Neural cell (in vitro differentiated cells): ENCODE data around the gene AIPL1.

ENCODE experiments used
- EP300 ChIP-seq: fragments of 450-650 bp; conservative IDR thresholded peaks from 2 replicates; pipeline ENCODE4 v1.6.1; 2014; ENCODE audit warnings: antibody characterized with exemption, mild to moderate bottlenecking, moderate library complexity; ENCODE audit not compliant: poor library complexity, severe bottlenecking
- EZH2 ChIP-seq: fragments of 200-600, 300-800 bp; shearing (Covaris generic), sonication (generic); IDR thresholded peaks from 2 replicates; pipeline ENCODE4 v1.6.1; 2014; ENCODE audit warnings: antibody characterized with exemption, low read length, borderline replicate concordance, mild to moderate bottlenecking; ENCODE audit not compliant: insufficient read depth, poor library complexity, severe bottlenecking
- MXI1 ChIP-seq: fragments of 450-650 bp; conservative IDR thresholded peaks from 2 replicates; pipeline ENCODE4 v1.6.1; 2014; ENCODE audit warnings: antibody characterized with exemption, mild to moderate bottlenecking; ENCODE audit not compliant: poor library complexity, severe bottlenecking
- POLR2AphosphoS5 ChIP-seq: IDR thresholded peaks from 2 replicates; pipeline ENCODE4 v1.6.1; 2012
- RAD21 ChIP-seq: fragments of 450-650 bp; conservative IDR thresholded peaks from 2 replicates; pipeline ENCODE4 v1.6.1; 2014; ENCODE audit warnings: antibody characterized with exemption, mild to moderate bottlenecking, moderate library complexity
- SMC3 ChIP-seq: fragments of 450-650 bp; conservative IDR thresholded peaks from 2 replicates; pipeline ENCODE4 v1.6.1; 2014; ENCODE audit warnings: antibody characterized with exemption, mild to moderate bottlenecking, moderate library complexity; ENCODE audit not compliant: poor library complexity
- TAF1 ChIP-seq: IDR thresholded peaks from 2 replicates; pipeline ENCODE4 v1.6.1; 2012; ENCODE audit warnings: low read depth
- TF ChIP-seq, protein P1 (sequence below): fragments of 450-650 bp; IDR thresholded peaks from 2 replicates; pipeline ENCODE4 v1.5.1; 2014; ENCODE audit warnings: antibody characterized with exemption, mild to moderate bottlenecking, moderate library complexity; ENCODE audit not compliant: poor library complexity, severe bottlenecking
- TF ChIP-seq, protein P2 (sequence below): IDR thresholded peaks from 2 replicates; pipeline ENCODE4 v1.6.1; 2012; ENCODE audit warnings: borderline replicate concordance

DNA sequence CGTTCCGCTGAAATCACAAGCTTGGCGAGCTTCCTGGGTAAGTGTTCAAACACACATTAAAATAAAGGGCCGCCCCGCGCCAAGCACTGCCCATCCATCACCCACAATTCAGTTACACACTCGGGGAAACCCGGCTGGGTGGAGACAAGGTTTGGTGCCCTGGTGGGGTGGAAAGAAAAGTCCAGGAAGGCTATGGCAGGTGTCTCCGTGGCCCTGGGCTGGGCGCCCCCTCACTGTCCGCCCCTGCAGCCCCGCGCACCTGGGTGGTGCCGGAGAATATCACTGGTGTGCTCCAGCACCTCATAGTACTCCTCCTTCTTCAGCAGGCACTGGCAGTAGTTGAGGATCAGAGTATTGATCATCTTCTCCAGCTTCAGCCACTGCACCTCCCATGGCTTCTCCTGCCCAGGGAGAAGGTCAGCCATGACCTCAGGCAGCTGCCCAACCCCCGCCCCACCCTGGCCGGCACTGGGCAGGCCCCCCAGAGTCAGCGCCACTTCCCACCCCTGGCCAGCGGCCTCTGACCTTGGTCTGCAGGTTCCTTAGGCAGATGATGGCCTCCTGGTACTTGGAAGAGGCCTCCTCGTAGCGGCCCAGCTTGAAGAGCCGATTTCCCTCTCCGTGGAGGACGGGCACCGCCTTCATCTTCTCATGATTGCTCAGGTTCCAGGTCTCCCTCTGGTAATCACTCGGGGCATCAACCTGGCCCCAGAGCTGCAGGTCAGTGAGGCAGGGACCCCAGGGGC, 8.4 kb downstream of the AIPL1 start:
- TF ChIP-seq TAF1: no peak
- TF ChIP-seq, protein P1, sequence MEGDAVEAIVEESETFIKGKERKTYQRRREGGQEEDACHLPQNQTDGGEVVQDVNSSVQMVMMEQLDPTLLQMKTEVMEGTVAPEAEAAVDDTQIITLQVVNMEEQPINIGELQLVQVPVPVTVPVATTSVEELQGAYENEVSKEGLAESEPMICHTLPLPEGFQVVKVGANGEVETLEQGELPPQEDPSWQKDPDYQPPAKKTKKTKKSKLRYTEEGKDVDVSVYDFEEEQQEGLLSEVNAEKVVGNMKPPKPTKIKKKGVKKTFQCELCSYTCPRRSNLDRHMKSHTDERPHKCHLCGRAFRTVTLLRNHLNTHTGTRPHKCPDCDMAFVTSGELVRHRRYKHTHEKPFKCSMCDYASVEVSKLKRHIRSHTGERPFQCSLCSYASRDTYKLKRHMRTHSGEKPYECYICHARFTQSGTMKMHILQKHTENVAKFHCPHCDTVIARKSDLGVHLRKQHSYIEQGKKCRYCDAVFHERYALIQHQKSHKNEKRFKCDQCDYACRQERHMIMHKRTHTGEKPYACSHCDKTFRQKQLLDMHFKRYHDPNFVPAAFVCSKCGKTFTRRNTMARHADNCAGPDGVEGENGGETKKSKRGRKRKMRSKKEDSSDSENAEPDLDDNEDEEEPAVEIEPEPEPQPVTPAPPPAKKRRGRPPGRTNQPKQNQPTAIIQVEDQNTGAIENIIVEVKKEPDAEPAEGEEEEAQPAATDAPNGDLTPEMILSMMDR: no peak
- TF ChIP-seq SMC3: no peak
- TF ChIP-seq EZH2: no peak
- TF ChIP-seq POLR2AphosphoS5: no peak
- TF ChIP-seq, protein P2, sequence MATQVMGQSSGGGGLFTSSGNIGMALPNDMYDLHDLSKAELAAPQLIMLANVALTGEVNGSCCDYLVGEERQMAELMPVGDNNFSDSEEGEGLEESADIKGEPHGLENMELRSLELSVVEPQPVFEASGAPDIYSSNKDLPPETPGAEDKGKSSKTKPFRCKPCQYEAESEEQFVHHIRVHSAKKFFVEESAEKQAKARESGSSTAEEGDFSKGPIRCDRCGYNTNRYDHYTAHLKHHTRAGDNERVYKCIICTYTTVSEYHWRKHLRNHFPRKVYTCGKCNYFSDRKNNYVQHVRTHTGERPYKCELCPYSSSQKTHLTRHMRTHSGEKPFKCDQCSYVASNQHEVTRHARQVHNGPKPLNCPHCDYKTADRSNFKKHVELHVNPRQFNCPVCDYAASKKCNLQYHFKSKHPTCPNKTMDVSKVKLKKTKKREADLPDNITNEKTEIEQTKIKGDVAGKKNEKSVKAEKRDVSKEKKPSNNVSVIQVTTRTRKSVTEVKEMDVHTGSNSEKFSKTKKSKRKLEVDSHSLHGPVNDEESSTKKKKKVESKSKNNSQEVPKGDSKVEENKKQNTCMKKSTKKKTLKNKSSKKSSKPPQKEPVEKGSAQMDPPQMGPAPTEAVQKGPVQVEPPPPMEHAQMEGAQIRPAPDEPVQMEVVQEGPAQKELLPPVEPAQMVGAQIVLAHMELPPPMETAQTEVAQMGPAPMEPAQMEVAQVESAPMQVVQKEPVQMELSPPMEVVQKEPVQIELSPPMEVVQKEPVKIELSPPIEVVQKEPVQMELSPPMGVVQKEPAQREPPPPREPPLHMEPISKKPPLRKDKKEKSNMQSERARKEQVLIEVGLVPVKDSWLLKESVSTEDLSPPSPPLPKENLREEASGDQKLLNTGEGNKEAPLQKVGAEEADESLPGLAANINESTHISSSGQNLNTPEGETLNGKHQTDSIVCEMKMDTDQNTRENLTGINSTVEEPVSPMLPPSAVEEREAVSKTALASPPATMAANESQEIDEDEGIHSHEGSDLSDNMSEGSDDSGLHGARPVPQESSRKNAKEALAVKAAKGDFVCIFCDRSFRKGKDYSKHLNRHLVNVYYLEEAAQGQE: no peak
- TF ChIP-seq RAD21: no peak
- no peak for TF ChIP-seq EP300
- TF ChIP-seq MXI1: no peak
